Activated CD8-positive, alpha-beta memory T cell treated with anti-CD3 and anti-CD28 coated beads for 4 hours (primary cell): ENCODE measurements around the gene POU5F1.

Experiments
- DNase-seq, 2 donors: peaks; one replicate each; pipeline ENCODE4 v3.0.0-alpha.2; 2020; ENCODE audit warnings: low read depth in 2 of 2

The POU5F1 gene

DNA sequence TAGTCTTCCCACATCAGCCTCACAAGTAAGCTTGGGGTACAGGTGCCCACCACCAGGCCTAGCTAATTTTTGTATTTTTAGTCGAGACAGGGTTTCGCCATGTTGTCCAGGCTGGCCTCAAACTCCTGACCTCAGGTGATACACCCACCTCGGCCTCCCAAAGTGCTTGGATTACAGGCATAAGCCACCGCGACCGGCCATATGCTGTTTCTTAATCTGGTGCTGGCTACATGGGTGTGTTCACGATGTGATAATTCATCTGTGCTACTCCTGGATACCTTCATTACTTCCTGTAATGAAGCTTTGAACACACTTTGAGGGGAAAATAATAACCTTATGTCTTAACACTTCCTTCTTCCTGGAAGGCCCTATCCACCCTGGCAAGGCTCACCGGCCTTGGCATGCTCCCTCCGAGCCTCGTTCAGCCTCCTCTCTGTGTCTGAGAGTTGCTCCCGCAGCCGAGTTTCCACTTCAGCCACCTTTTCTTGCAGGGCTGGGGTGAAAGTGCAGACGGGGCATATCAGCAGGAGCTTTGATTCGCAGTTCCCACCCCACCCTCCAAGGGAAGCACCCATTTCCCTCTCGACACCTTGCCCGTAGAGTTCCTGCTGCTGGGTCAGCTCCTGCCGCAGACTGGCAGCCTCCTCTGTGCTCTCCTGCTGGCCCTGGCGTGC is 26.0 kb downstream of the POU5F1 start:
- no peak for DNase-seq

GRCh38 chr6:31143148-31143547 is 27.3 kb downstream of the POU5F1 start:
- DNase-seq: no peak

DNA sequence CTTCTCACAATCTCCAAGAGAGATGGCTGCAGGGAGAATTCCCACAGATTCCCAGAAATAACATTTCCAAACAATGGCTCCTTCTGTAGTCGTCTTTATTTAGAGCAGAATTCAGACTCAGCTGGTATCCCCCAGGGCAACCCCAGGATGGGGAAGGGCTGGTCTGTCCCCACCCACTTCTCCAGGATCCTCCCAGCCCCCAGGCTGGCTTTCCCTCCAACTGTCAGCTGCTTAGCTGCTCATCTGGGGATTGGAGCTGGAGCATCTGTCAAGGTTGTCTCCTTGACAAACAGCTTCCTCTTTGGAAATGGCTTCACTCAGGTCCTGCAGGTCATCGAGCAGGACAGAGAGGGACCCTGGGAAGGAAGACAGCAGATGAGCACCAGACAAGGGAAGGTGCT is 28.1 kb downstream of the POU5F1 start:
- DNase-seq: no peak

DNA sequence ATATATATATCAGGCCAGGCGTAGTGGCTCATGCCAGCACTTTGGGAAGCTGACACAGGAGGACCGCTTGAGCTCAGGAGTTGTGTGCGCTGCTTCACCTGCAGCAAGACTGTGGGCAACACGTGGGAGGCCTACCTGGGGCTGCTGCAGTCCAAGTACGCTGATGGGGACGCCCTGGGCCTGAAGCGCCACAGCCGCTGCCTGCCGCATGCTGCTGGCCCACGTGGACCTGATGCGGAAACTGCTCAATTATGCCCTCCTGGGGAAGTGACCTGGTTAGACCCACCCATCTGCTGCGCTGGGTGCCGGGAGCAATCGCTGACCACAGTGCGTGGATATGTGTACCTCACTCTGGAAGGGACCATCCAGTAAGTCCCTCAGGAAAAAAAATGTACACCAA is 29.8 kb downstream of the POU5F1 start:
- no peak for DNase-seq

GRCh38 chr6:31139599-31139998 is 30.9 kb downstream of the POU5F1 start:
- no peak for DNase-seq

GRCh38 chr6:31138982-31139381 is 31.5 kb downstream of the POU5F1 start, which contains the start of gene PSORS1C2:
Gene PSORS1C2, minus strand, starts transcription at chr6:31139066. Its CDS starts 40 bp downstream, at chr6:31139026.
- DNase-seq: no peak

DNA sequence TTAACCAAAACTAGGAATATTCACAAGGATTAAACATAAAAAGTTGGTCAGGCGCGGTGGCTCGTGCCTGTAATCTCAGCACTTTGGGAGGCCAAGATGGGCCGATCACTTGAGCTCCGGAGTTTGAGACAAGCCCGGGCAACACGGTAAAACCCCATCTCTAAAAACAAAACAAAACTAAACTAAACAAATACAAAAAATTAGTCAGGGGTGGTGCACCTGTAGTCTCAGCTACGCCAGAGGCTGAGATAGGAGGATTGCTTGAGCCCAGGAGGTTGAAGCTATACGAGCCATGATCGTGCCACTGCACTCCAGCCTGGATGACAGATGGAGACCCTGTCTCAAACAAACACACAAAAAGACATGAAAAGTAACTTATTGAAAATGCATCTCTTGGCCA is 34.8 kb downstream of the POU5F1 start:
- DNase-seq: no peak

DNA sequence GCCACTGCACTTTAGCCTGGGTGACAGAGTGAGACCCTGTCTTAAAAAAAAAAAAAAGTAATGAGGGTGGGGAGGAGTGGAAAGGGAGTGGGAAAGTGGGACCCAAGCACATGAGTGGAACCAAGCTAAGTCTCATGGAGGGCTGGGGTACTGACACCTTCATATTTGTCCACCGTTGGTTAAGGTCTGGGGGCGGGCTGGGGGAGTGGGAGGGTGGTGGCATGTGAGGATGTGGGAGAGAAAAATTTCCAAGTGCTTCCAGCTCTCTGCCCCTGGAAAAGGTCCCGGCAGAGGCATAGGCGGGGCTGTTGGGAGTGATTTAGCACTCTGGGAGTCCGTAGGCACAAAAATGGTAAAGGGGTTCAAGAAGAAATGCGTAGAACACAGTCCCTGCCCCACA is 37.7 kb downstream of the POU5F1 start:
- DNase-seq: no peak

GRCh38 chr6:31131595-31131994 is 38.9 kb downstream of the POU5F1 start:
- DNase-seq: no peak

- no peak for DNase-seq
Measured at GRCh38 chr6:31130751-31131150, 39.7 kb downstream of the POU5F1 start.

DNA sequence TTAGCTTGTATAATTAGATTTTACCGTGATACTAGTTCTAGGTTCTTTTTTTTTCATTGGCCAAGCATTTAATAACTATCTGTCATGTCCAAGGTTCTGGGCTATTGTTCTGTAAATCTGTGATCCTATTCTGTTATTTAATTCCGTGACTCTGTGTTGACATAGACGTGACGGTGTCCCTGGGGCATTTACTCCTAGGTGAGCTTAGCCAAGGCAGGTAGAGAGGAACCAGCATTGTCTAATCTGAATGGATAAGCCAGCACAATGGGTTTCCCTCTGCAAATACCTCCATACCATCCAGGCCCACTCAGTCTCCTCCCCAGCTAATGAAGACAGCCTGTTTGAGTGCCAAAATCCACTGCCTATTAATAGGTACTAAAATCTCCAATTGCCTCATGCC is 41.4 kb downstream of the POU5F1 start:
- no peak for DNase-seq

- peak; percentile 26 to 50 for DNase-seq
Measured at GRCh38 chr6:31128093-31128676, 42.3 kb downstream of the POU5F1 start.

GRCh38 chr6:31126396-31127175 is 43.9 kb downstream of the POU5F1 start:
- DNase-seq: no peak

GRCh38 chr6:31125586-31126363 is 44.7 kb downstream of the POU5F1 start:
- DNase-seq: no peak

DNA sequence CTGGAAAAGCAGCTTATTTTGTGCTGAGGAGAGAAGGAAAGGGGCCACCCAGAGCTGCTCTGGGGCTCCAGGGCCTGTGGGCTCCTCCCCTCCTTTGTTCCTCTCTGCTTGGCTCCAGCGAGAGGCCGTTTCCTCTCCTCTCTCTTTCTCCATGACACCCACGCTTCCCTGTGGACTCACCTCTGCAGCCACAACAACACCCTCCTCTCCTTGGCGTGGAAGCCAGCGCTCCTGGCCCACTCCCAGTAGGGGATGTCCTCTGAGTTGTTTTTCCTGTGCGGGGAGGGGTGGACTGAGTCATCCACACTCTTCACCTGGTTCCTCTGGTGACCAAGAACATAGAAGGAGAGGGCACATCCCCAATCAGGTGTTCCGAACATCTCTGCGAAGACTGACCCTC is 45.3 kb downstream of the POU5F1 start:
- no peak for DNase-seq

- no peak for DNase-seq
Measured at GRCh38 chr6:31122791-31123706, 47.4 kb downstream of the POU5F1 start.

GRCh38 chr6:31121131-31121790 is 49.2 kb downstream of the POU5F1 start:
- no peak for DNase-seq

DNA sequence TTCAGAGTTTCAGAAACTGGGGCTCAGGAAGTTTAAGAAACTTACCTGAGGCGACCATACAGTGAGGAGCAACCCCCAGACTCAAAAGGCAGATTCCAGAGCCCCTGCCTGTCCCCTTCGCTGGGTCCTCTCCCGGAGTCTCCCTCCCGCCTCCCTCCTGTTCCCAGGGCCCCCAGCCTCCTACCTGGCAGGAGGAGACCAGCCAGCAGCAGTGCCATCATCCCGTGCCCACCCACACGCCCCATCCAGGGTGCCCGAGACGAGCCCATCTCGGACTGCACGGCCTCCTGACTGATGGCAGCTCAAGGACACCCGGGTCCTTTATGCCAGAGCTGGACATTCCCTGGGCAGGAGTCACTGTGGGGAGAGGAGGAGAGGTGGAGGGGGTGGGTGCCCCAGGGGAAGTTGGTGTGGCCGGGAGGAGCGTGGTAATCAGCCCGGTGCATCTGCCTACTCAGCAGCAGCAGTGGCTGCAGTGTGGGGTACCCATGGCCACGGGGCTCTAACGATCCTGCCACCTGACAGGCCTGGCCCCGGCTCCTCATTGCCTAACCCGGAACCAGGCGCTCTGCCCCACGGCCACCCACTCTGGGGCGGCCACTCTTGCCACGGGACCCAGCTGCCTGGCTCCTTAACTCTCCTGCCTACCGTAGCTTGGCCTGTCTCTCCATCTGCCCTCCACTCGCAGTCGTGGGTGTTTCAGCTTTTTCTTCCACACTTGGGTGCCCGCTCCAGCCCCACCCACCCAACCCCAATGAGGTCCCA is 50.1 kb downstream of the POU5F1 start, which contains the start of gene CDSN:
Gene CDSN, minus strand, starts transcription at position 296 of the 765 bp plus-strand sequence. Its CDS starts 27 bp downstream, at position 269.
- no peak for DNase-seq

- DNase-seq: no peak
Measured at GRCh38 chr6:31118178-31118577, 52.3 kb downstream of the POU5F1 start.
